Astrocyte of the spinal cord (primary cell): ENCODE results near the gene MTURN.

Source experiments
- DNase-seq: peaks from one replicate; pipeline ENCODE4 v3.0.0; 2011; ENCODE audit warnings: low read depth, low spot score
- H3K4me3 ChIP-seq: 2 replicates; pipeline ENCODE4 v1.5.1; 2011; ENCODE audit warnings: low read depth, mild to moderate bottlenecking, low read length, moderate library complexity
- in situ Hi-C: cut with HindIII; loops from 2 replicates; pipeline ENCODE4 v1.10.0; 2017; ENCODE audit warnings: low sequenced_read_pairs
- TF ChIP-seq, protein P1 (sequence below): IDR thresholded peaks from 2 replicates; pipeline ENCODE4 v1.5.1; 2012; ENCODE audit warnings: low read depth, mild to moderate bottlenecking, low read length, inconsistent platforms

Gene MTURN

GRCh38 chr7:30196408-30196807 is 61.6 kb downstream of the MTURN start:
- no peak overlapping the region for H3K4me3 ChIP-seq
- in situ Hi-C loops, result no loop called here
- DNase-seq, result no peak
- TF ChIP-seq, protein P1, sequence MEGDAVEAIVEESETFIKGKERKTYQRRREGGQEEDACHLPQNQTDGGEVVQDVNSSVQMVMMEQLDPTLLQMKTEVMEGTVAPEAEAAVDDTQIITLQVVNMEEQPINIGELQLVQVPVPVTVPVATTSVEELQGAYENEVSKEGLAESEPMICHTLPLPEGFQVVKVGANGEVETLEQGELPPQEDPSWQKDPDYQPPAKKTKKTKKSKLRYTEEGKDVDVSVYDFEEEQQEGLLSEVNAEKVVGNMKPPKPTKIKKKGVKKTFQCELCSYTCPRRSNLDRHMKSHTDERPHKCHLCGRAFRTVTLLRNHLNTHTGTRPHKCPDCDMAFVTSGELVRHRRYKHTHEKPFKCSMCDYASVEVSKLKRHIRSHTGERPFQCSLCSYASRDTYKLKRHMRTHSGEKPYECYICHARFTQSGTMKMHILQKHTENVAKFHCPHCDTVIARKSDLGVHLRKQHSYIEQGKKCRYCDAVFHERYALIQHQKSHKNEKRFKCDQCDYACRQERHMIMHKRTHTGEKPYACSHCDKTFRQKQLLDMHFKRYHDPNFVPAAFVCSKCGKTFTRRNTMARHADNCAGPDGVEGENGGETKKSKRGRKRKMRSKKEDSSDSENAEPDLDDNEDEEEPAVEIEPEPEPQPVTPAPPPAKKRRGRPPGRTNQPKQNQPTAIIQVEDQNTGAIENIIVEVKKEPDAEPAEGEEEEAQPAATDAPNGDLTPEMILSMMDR, result no peak

- no peak overlapping the region for H3K4me3 ChIP-seq
- in situ Hi-C loops, result no loop called here
- DNase-seq, result no peak
- TF ChIP-seq, protein P1, result no peak
These were observed 62.7 kb downstream of the MTURN start for GRCh38 chr7:30197438-30197837.

- H3K4me3 ChIP-seq, result no peak overlapping the region
- TF ChIP-seq, protein P1, result no peak
- no peak for DNase-seq
- in situ Hi-C loops, result no loop called here
These were observed 64.5 kb downstream of the MTURN start for GRCh38 chr7:30199271-30199670.

DNA sequence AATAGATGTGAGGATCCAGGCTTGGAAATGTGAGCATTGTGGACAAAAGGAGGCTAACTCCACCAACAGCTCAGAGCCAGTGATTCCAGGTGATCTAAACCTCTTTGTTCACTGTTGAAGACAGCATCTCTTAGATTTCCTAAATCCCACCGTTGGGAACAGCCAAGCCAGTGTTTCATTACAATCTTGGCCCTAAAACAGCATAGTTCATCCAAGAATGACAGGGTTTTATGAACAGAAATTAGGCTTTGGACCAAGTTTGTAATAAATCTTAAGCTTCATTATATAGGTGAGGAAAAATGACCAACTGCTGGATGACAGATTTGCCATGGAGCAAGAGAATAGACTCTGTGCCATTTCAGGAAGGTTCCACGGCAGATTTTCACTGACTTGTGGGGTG is 65.8 kb downstream of the MTURN start:
- TF ChIP-seq, protein P1, result no peak
- H3K4me3 ChIP-seq, result no peak overlapping the region
- in situ Hi-C loops, result no loop called here
- DNase-seq, result no peak

DNA sequence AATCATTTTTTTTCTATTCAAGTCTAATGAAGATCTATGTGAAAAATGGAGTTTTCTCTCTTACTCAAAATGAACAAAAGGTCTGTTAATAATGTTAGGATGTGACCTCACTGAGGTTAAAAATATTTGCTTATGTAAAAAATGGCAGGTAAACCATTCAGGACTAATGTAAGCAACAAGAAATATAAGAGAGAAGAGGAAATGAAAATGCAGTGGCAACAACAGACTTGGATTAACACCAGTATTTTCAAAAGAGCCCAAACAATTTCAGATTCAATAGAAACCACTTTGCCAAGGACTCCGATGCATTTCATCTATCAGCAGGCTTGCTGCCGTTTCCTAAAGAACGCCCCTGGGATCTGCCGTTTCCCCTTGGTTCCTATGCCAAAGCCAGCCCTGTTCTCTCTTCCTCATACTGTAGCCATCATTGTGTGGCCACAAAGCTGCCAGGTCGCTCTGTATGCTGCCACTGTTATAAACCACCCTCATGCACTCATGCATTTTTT is 66.4 kb downstream of the MTURN start:
- TF ChIP-seq, protein P1, result no peak
- in situ Hi-C loops, result no loop called here
- DNase-seq, result no peak
- no peak overlapping the region for H3K4me3 ChIP-seq

GRCh38 chr7:30201921-30202320 is 67.1 kb downstream of the MTURN start:
- no peak for DNase-seq
- TF ChIP-seq, protein P1, result no peak
- in situ Hi-C loops, result no loop called here
- no peak overlapping the region for H3K4me3 ChIP-seq

GRCh38 chr7:30202671-30203070 is 67.9 kb downstream of the MTURN start:
- no peak for DNase-seq
- H3K4me3 ChIP-seq, result no peak overlapping the region
- in situ Hi-C loops, result no loop called here
- TF ChIP-seq, protein P1, result no peak
